Measurements from ENCODE around the gene PTPN2.

The PTPN2 gene

DNA sequence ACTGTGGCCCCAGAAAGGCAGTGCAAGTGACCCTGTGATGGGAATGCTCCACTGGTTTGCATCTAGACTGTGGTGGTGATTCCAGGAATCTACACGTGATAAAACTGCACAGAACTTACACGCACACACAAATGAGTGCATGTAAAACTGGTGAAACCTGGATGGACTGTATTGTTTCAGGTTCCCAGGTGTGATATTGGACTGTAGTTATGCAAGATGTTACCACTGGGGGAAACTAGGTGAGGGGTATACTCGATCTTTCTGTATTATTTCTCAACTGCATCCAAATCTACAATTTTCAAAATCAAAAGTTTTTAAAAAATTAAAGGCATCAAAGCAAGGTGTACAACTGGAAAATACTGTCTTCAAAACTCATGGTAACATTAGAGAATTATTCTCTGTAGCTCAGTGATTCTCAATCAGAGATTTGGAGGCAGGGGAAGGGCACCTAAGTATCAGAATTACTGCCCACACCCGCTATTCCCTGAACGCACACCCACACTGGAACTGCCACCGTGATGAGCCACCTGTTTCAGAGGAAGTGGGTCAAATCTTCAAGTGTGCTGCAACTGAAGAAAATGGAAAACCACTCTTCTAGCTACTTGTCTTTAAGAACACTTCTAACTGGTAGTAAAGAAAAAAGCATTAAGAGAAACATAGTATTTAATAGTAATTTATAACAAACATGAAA lies 26.7 kb downstream of the PTPN2 start:
- DNase-seq, result no peak

DNA sequence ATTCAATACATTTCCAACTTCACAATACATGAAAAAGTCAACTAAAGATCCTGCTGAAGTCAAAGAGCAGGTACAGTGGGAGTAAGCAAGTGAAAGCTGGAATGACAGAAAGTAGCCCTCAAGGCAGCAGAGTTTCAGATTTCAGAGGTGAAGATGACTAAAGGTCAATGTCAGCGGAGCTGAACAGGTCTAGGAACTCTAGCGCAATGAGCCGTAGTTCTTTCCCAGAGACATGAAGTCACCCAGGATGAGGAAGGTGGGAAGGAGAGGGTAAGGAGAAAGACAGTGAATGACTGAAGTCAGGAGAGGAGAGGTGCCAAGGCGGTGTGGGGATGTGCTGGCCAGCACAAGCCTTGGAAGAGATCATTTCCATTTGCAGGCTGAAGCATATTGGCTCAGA lies 28.1 kb downstream of the PTPN2 start:
- DNase-seq, result no peak

DNA sequence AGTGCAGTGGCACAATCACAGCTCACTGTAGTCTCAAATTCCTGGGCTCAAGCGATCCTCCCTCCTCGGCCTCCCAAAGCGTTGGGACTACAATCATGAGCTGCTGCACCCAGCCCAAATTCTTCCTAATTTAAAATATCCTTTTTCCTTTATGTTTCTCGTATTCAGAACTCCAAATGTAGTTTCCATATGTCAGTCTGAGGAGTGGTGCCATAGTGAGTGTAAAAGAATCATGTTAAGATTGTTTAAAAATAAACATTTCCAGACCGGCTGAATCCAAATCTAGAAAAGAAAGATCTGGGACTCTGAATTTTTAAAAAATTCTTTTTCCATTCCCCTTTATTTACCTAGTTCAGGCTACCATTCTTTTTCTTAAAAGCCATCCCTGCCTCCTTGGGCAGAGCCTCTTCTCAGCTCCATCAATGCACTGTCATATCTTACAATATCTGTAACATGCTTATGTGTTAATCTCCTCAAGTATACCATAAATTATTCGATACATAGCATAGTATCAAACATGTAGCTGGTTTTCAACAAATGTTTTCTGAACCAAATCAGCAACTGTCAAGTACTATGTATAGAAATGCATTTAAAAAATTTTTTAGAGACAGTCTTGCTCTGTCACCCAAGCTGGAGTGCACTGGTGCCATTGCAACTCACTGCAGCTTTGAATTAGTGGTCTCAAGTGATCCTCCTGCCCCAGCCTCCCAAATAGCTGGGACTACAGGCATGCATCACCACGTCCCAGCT lies 31.3 kb downstream of the PTPN2 start:
- DNase-seq, result no peak

DNA sequence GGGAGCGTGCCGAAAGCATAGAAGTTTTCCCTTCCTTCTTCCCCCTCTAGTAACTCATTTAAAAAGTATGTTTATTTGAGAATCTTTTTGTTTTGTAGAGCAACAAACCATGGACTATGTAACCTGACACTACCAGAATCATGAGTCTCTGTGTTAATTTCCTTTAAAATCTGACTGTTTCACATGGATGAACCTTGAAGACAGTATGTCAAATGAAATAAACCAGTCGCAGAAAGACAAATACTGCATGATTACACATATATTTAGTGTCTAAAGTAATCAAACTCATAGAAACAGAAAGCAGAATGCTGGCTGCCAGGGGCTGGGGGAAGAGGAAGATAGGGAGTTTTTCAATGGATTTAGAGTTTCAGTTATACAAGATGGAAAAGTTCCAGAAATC lies 32.3 kb downstream of the PTPN2 start:
- no peak for DNase-seq

DNA sequence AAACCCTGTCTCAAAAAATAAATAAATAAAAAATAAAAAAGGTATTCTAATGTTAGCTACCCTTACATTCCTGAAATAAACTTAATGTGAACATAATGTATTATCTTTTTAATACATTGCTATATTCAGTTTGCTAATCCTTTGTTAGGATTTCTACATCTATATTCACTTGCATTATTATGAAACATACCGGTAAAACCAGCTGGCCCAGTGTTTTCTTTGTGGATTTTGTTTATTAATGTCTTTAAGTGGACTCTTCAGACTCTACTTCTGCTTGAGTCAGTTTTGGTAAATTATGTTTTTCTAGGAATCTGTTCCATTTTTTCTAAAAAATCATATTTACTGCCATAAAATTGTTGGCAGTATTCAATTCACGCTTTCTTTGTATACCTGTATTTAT lies 34.5 kb downstream of the PTPN2 start:
- no peak for DNase-seq

DNA sequence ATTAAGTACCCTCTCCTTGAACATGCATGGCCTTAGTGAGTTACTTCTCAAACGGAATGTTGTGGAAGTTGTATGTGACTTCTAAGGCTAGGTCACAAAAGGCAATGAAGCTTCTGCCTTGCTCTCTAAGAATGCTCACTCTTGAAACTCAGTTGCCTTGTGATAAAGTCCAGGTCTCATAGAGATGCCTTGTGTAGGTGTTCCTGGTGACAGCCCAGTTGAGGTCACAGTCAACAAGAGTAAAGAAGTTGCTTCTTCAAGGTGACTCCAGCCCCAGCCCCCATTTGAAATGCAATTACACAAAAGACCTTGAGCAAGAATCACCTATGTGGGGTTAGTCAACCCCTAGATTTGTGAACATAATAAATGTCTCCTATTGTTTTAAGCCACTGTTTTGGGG lies 35.6 kb downstream of the PTPN2 start:
- no peak for DNase-seq

DNA sequence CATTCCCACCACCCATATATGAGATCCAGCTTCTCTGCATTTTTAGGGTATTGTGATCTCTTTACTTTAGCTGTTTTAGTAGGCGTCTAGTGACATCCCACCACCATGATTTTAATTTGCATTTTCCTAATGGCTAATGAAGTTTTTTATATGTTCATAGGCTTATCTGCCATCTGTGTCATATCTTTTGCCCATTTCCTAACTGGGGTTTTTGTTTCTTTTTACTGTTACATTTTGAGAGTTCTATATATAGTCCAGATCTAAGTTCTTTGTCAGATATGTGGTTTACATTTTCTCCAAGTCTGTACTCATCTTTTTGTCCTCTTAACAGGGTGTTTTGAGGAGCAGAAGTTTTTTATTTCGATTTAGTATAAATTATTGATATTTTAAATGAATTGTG lies 39.6 kb downstream of the PTPN2 start:
- no peak for DNase-seq

DNA sequence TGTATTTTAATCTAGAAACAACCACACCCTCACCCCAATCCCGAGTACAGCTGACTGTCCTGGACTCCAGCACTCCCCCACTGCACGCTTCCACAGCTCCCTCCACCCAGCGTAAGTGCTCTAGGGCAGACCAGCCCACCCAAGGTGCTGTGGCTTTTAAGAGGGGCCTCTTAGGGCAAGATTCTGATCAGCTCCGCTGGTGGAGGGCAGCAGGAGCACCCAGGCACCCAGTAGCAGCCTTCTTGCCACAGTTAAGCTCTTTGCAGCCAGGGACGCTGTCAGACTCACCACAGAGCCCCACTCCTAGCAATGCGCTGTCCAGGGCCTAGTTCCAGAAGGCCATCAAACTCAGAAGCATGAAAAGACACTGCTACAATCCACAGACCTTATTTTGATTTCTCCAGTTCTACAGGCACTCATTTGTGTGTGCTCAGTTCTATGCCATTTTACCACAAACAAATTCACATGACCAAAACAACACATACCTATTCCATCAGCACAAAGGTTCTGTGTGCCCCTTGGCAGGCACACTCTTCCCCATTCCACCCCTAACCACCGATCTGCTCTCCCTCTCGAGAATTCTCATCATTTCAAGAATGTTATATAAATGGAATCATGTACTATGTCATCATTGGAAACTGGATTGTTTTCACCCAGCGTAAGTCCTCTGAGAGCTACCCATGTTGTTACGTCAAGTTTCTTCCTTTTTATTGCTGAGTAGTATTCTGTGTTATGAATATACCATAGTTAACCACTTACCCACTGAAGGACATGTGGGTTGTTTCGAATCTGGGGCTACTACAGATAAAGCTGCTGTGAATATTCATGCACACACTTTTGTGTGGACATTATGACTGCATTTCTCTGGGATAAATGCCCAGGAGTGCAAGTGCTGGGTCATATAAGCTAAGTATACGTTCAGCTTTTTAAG lies 40.4 kb downstream of the PTPN2 start:
- DNase-seq, result no peak

DNA sequence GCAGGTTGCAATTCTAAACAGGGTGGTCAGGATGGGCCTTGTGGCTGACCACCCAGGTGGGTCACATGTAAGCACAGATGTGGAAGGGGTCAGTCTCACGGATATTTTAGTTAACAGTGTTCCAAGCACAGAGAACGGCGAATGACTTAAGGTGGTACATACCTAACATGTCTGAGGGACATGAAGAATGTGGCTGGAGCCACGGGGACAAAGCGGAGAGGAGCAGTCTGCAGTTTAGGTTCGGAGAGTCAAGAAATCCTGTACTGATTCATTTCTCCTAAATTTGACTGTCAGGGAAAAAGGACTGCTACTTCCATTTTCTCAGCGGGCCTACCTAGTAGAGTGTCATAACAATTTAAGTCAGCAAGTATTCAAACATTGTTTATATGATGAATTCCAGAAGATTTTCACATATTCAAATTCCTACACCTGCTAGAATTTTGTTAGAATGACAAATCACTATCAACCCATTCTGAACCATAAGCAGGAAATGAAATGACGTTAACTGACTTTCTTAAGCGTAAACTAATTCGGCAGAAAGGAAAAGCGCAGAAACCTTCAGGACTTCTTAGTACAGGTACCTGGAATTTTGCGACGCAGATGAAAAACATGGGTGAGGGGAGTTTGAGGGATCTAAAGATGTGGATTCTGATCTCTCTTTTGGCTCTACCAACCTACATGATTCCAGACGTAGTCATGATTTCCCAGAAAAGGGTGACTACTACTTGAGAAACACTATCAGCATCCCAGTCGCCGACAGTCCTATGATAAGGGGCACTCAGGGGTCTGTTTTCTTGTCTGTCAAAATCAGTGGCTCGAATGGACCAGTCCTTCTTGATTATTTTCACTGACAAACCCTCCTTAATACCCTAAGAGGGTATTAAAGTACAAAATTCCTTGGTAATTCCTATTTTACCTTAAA lies 41.3 kb downstream of the PTPN2 start:
- no peak for DNase-seq

DNA sequence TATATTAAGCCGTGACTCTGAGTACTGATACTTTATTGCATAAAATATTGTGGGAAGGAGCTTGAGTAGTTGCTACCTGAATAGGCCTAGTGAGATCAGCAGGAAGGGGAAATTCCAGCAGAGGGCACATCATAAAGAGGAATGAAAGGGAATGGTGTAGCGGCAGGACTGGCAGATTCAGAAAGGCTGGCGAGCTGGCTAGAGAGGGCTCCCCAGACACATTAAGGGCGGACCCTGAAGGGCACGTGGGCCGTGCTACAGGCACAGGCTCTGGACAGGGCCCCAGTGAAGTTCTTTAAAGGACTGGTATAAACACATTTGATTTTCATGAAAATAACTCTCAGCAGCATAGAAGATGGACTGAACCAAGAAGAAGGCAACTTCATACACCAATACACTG lies 43.0 kb downstream of the PTPN2 start:
- no peak for DNase-seq

DNA sequence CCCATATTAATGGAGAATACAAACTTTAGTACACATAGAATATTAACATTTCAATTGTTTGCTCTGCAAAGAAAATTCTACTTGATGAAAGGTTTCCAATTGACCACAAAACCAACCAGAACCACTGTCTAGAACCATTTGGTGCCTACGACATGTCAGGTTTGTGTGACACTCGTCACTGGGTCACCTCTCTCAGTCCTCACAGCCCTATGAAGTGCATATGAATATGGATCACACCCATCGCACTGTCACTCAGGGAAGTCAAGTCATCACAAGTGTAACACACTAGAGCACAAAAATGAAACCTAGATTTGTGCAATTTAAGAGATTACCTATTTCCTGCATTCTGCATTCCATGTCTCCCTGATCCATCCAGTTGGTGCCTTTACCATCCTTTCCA lies 43.7 kb downstream of the PTPN2 start:
- DNase-seq, result no peak

DNA sequence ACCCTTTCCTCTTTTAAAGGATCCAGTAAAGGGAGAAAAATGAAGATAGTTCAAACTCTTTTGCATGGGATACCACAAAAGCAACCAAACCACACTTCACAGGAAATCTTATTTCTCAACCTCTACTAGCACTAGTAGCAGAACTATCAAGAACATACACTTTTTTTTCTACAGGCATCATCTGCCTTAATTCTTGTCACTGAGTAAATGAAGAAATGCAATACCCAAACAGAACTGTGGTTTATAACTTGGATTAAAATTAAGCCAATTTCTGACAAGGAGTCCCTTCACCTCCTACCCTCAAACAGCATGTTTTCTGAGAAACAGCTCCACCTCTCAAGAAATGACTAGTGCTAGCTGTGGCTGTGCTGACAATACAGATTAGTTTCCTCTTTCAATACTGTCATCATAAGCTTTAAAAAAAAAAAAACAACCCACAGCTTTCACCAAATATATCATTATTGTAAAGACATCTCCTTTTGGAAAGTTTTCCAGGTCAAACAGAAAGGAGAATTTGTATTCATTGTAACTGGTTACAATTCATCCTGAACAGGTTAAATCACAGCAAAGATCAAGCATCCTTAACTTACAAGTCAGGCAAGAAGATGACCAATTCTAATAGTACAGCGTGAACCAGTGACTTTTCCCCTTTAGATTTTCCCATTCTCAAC lies 44.4 kb downstream of the PTPN2 start:
- DNase-seq, result no peak

DNA sequence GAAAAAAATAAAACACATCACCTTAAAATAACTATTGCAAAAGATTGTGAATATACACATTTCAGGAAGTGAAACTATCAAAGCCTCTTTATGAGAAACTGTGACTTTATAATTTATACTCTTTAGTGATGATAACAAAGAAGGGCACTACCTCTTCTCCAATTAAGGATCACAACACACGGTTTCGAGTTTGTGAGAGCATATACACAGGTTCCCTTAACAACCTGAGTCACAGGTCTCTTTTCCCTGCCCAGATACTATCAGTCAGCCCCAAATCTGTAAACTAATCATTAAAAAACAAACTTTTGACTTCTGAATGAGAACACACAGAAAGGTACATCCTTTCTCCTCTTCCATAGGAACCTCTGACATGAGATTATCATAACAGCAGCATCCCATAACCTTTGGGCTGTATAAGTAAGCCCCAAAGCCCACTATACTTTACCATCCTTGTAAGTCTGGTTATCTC lies 44.9 kb downstream of the PTPN2 start:
- no peak for DNase-seq

DNA sequence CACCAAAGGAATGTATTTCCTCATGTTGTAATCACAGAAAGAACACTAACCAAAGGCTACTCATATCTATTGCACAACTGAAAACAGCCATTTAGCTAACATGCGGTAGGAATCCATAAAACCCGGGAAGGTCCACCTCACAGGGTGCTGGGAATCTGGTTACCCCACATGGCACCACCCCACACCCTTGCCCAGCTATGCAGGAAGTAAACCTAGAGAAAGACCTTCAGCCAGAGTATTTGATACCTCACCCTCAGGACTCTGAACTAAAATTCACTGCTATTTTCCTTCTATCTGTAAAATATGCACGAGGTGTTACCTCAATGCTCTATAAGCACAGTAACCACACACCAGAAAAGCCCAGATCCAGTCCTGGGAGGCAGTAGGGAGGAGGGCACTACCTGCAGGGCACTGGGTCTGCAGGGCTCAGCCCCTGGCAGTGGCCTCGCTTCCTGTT lies 45.8 kb downstream of the PTPN2 start:
- no peak for DNase-seq

DNA sequence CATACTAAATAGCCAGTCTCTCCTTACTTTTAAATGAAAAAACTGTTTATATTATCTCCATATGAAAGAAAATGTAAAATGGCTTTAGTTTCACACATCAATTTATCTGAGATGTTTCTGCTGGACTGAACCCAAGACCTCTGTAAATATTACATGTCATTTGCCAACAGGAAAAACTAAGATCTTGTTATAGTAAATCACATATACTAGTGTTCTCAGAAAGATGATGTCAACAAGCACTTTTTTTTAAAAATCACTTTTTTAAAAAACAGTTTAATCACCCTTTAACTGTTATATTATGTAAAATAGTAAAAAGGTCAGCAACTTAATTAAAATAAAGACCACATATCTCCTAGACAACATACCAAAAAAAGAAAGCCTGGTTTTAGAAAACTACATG lies 46.3 kb downstream of the PTPN2 start:
- no peak for DNase-seq

DNA sequence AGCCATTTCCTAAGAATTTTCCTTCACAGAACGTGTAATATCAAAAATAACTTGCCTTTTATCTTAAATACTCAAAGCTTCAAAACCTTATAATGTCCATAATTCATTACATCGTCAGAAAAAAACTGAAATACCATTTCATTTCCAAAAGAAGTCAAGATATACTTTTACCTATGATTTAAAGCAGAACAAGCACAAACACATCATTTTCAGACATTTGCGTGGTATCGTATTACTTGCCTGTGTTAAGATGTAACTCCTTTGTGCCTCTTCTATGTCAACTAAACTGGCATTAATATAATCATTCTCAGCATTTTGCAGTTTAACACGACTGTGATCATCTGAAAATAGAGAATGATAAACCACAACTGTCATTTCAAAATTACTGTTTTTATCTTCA lies 47.5 kb downstream of the PTPN2 start:
- no peak for DNase-seq

DNA sequence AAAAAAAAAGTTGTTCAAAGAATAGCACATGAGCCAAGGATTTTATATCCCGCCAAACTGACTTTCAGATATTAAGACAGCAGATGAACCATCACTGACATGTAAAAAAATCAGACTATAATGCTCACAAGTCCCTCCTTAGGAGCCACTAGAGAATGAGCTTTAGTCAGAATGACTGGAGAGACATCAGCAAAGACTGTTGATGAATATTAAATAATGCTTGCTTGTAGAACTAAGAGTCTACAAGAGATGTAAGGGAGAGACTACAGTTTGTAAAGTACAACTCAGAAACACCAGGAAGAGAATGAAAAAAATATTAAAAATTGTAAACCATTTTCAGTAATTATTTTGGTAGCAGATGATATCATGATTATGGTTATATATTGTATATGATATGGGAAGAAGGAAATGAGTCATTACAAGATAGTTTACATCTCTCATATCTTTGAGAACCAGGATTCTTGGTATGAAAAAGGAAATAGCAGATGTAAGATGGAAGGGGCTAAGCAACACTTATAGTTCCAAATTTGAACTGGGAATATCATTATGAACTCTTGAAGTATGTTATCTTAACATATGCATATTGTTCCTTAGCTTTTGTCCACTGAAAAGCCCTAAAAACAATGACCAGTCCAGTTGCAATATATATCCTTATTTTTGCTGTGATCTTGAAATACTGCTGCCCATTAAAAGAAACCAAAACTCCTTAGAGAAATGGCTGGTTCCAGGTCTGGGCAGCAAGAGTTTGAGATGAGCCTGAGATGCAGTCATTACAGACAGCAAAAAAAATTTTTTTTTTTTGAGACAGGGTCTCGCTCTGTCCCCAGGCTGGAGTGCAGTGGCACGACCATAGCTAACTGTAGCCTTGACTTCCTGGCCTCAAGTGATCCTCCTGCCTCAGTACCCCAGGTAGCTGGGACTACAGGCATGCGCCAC lies 55.7 kb downstream of the PTPN2 start:
- DNase-seq, result no peak

DNA sequence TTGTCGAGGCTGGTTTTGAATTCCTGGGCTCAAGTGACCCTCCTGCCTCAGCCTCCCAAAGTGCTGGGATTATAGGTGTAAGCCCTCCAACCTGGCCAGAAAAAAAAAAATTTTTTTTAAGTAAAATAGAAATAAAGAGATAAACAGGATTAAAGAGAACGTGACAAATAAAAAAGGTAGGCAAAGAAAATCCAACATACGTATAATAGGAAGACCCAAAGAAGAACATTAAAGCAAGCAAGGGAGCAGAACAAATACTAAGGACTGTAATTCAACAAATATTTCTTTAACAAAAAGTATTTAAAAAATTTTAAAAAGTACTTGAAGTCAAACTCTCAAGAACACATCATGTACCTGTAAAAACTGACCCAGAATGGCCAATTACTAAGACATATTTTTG lies 56.4 kb downstream of the PTPN2 start:
- no peak for DNase-seq

DNA sequence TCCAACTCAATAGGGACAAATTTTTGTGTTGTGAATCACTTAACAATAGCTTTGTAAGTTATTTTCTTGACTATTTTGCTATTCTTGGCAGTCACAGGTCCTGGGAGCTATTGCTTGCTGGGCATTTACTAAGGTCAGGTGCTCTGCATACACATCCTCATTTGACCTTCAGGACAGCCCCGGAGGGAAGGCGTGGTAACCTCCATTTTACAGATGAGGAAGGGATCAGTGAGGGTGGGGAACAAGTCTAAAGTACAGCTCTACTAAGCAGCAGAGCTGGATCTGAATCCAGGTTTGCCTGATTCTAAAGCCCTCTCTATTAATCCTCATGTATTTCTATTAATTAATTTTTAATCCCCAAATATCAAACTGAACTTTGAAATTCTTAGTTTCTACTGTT lies 58.8 kb downstream of the PTPN2 start:
- no peak for DNase-seq

DNA sequence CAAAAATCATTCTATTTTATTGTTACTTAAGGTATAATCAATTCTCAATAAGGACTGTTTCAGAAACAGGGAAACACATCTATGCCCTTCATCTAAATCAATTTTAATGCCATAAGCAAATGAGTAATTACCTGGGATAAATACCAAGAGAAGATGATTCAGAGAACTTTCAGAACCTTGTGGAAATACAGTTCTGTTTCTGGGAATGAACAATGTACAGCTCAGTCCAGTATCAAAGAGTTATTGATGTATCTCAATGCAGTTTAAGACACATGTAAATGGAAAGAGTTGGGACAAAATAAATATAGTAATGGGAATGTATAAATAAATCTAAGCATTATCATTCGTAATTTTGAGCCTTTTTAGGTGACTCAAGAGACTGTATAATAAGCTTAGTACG lies 60.1 kb downstream of the PTPN2 start:
- DNase-seq, result no peak

DNA sequence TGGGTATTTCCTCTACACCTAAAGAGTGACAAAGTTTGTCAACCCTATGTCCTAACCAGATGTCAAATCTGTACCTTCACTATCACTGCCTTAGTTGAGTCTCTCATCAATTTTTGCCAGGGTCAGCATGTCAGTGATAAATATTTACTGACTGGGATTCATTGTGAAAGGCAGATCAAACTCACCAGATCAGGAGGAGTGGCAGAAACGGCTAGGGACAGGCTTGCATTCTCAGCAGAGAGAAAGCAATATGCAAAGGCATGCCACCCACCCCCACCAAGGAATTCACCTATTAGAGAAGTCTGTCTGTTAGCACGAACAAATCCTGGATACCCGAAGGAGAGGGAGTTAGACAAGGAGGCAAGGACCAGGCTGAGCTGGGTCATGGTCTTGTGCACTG lies 62.6 kb downstream of the PTPN2 start:
- no peak for DNase-seq
